ENCODE data around the gene ARHGAP26. TPM values are rescaled to one million over a fixed set of nuclear protein-coding genes. Genes with fewer than 3 reads are reported as not detected.
A peak's percentile ranks its signal among the peaks of the same experiment; 100 is the strongest.

ARHGAP26 gene
- total and polyA plus RNA-seq, 4 donors = 5.4 to 52.3 (median 30.4) TPM

DNA sequence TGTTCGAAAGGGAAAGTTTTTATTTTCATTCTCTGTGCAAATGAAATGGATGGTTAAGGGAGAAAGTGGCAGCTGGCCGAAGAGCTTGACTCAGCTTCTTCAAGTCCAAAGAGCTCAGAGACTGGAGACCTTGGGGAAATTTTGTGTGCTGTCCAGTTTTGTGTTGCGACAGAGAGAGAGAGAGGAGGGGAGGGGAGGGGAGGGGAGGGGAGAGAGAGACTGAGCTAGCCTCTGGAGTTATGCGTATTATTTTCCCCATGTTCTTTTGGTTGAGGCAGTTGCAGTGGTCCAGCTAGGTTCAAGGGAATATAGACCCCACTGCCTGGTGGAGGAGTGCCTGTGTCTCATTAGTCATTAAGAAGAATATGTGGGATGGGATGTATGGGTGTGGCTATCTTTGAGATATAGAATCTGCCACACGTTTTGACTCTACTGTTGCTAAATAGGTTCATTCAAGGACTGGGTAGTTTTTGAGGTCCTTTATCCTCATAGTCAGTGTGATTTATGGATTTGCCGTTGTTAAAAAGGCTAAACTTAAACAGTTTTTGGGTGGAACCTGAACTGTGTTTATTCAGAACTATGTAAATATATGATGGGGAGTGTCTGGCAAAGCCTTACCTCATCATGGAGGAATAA, 69.7 kb downstream of the ARHGAP26 start:
- TF ChIP-seq, protein P1, sequence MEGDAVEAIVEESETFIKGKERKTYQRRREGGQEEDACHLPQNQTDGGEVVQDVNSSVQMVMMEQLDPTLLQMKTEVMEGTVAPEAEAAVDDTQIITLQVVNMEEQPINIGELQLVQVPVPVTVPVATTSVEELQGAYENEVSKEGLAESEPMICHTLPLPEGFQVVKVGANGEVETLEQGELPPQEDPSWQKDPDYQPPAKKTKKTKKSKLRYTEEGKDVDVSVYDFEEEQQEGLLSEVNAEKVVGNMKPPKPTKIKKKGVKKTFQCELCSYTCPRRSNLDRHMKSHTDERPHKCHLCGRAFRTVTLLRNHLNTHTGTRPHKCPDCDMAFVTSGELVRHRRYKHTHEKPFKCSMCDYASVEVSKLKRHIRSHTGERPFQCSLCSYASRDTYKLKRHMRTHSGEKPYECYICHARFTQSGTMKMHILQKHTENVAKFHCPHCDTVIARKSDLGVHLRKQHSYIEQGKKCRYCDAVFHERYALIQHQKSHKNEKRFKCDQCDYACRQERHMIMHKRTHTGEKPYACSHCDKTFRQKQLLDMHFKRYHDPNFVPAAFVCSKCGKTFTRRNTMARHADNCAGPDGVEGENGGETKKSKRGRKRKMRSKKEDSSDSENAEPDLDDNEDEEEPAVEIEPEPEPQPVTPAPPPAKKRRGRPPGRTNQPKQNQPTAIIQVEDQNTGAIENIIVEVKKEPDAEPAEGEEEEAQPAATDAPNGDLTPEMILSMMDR (IDR thresholded peaks at IDR 0.05; ENCODE audit: control extremely low read depth, extremely low read depth) = no peak
- no peak overlapping the region for H3K9ac ChIP-seq (ENCODE audit: insufficient read depth in 1 of 2, low read length in 2 of 2)
- peak overlapping the region in 1 of 2 donors; percentile 13 for H3K27ac ChIP-seq (ENCODE audit: low read depth in 1 of 2, low read length in 1 of 2)
- H3K27me3 ChIP-seq (ENCODE audit: control insufficient read depth in 3 of 3, insufficient read depth in 3 of 3, low read length in 2 of 3) = no peaks in the 10 kb centered on the region
- peak; percentile 66 for ATAC-seq (ENCODE audit: insufficient read depth, low FRiP score)
- no peaks in the 10 kb centered on the region for H3K9me3 ChIP-seq (ENCODE audit: control insufficient read depth in 4 of 4, insufficient read depth in 3 of 4, low read length in 3 of 4)
- H3K4me3 ChIP-seq = no peak overlapping the region
- no peaks in the 10 kb centered on the region for H3K36me3 ChIP-seq (ENCODE audit: control insufficient read depth in 4 of 4, insufficient read depth in 4 of 4, low read length in 4 of 4)
- WGBS, 2 donors = 45 to 66% methylated on average over 6 of the region's 6 CpGs
- no peak for DNase-seq
- peaks cover 0 to 19% (median 1%) of the 10 kb centered on the region in 5 donors for H3K4me1 ChIP-seq (ENCODE audit: control insufficient read depth in 5 of 5, insufficient read depth in 5 of 5, low read length in 5 of 5)

DNA sequence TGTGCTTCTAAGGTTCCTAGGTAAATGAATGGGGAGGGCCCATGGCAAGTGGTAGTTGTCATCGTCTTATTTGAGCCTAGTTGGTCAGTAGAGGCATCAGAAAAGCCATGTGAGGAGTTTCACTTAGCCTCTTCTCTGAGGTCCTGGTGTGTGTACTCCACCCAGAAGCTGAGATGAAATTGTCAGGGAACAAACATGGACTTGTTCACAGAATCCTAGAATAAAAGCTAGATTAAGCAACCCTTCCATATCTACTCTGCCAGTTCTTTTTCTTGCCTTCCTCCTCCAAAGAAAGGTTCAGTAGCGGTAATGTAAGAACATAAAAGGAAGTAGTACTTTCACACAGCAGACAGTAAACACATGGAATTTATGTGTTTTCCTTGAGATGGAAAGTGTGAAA, 70.4 kb downstream of the ARHGAP26 start:
- H3K27me3 ChIP-seq (ENCODE audit: control insufficient read depth in 3 of 3, insufficient read depth in 3 of 3, low read length in 2 of 3) = no peaks in the 10 kb centered on the region
- TF ChIP-seq, protein P1 (IDR thresholded peaks at IDR 0.05; ENCODE audit: control extremely low read depth, extremely low read depth) = no peak
- no peak for DNase-seq
- no peak overlapping the region for H3K9ac ChIP-seq (ENCODE audit: insufficient read depth in 1 of 2, low read length in 2 of 2)
- H3K4me3 ChIP-seq = no peak overlapping the region
- no peaks in the 10 kb centered on the region for H3K36me3 ChIP-seq (ENCODE audit: control insufficient read depth in 4 of 4, insufficient read depth in 4 of 4, low read length in 4 of 4)
- no peaks in the 10 kb centered on the region for H3K9me3 ChIP-seq (ENCODE audit: control insufficient read depth in 4 of 4, insufficient read depth in 3 of 4, low read length in 3 of 4)
- peak overlapping the region in 1 of 2 donors; percentile 9 for H3K27ac ChIP-seq (ENCODE audit: low read depth in 1 of 2, low read length in 1 of 2)
- ATAC-seq (ENCODE audit: insufficient read depth, low FRiP score) = no peak
- 67 to 73% methylated on average over 2 of the region's 2 CpGs for WGBS, 2 donors
- peaks cover 0 to 25% (median 8%) of the 10 kb centered on the region in 5 donors for H3K4me1 ChIP-seq (ENCODE audit: control insufficient read depth in 5 of 5, insufficient read depth in 5 of 5, low read length in 5 of 5)

DNA sequence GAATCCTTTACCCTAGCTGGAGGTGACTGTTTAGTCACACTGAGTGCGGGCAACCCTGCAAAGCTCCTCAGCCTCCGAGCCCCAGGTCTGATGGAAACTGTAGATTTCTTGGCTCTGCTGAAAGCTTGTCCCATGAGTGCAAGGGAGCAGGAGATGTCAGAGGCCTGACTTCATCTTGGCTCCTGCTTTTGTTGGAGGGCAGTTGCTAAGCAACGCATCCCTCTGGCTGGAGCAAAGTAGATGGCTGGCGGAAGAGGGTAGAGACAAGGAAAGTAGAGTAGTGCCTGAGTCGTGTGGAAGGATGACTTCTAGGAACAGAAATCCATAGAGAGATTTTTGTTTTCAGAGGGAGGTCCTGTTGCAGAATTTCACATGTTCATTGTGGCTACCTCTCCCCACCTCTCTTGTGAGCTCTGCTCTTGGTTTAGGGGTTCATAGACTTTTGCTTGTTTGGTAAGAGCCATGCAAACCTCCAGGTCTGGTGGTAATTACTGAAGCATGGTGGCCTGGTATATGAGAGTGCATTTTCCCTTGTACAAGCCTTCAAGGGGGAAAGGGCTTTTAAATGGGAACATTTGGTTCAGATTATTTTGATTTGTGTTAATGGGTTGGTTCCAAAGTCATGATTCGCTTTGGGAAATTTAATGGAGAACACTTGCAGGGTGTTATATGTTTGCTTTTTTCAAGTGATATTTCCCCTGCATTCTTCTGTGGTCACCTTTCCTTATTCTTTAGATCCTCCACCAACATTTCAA, 71.5 kb downstream of the ARHGAP26 start:
- no peak for ATAC-seq (ENCODE audit: insufficient read depth, low FRiP score)
- H3K9ac ChIP-seq (ENCODE audit: insufficient read depth in 1 of 2, low read length in 2 of 2) = no peak overlapping the region
- TF ChIP-seq, protein P1 (IDR thresholded peaks at IDR 0.05; ENCODE audit: control extremely low read depth, extremely low read depth) = no peak
- no peak overlapping the region for H3K4me3 ChIP-seq
- no peaks in the 10 kb centered on the region for H3K9me3 ChIP-seq (ENCODE audit: control insufficient read depth in 4 of 4, insufficient read depth in 3 of 4, low read length in 3 of 4)
- WGBS, 2 donors = 79 to 89% methylated on average over 6 of the region's 6 CpGs
- H3K4me1 ChIP-seq (ENCODE audit: control insufficient read depth in 5 of 5, insufficient read depth in 5 of 5, low read length in 5 of 5) = peaks cover 0 to 34% (median 11%) of the 10 kb centered on the region in 5 donors
- H3K36me3 ChIP-seq (ENCODE audit: control insufficient read depth in 4 of 4, insufficient read depth in 4 of 4, low read length in 4 of 4) = no peaks in the 10 kb centered on the region
- H3K27ac ChIP-seq (ENCODE audit: low read depth in 1 of 2, low read length in 1 of 2) = peak overlapping the region in 1 of 2 donors; percentile 9
- H3K27me3 ChIP-seq (ENCODE audit: control insufficient read depth in 3 of 3, insufficient read depth in 3 of 3, low read length in 2 of 3) = no peaks in the 10 kb centered on the region
- peak; percentile 38 to 50 (median 42) for DNase-seq

Data from lung (tissue), 12 donors.